Ishikawa (cell line): ENCODE data around the gene FAM163A.

Experiments
- CEBPB ChIP-seq: IDR thresholded peaks from 2 replicates; pipeline ENCODE4 v1.6.1; 2012
- EGR1 ChIP-seq: IDR thresholded peaks from 2 replicates; pipeline ENCODE4 v1.6.1; 2012
- EP300 ChIP-seq: IDR thresholded peaks from 2 replicates; pipeline ENCODE4 v1.6.1; 2012; ENCODE audit warnings: borderline replicate concordance
- FOXM1 ChIP-seq: IDR thresholded peaks from 2 replicates; pipeline ENCODE4 v1.6.1; 2012; ENCODE audit warnings: low read depth, borderline replicate concordance
- NFIC ChIP-seq: IDR thresholded peaks from 2 replicates; pipeline ENCODE4 v1.6.1; 2012
- RAD21 ChIP-seq: IDR thresholded peaks from 2 replicates; pipeline ENCODE4 v1.6.1; 2012; ENCODE audit warnings: low read depth
- REST ChIP-seq: IDR thresholded peaks from 2 replicates; pipeline ENCODE4 v1.6.1; 2012; ENCODE audit warnings: low read depth, mild to moderate bottlenecking
- TAF1 ChIP-seq: IDR thresholded peaks from 2 replicates; pipeline ENCODE4 v1.6.1; 2012; ENCODE audit warnings: low read depth, mild to moderate bottlenecking
- TEAD4 ChIP-seq: IDR thresholded peaks from 2 replicates; pipeline ENCODE4 v1.6.1; 2012
- YY1 ChIP-seq: IDR thresholded peaks from 2 replicates; pipeline ENCODE4 v1.6.1; 2012; ENCODE audit warnings: low read depth
- ZBTB7A ChIP-seq: IDR thresholded peaks from 2 replicates; pipeline ENCODE4 v1.6.1; 2012; ENCODE audit warnings: low read depth
- TF ChIP-seq, protein P1 (sequence below): IDR thresholded peaks from 2 replicates; pipeline ENCODE4 v1.6.1; 2012
- TF ChIP-seq, protein P2 (sequence below): IDR thresholded peaks from 2 replicates; pipeline ENCODE4 v1.6.1; 2012

- no peak for TF ChIP-seq ZBTB7A
- TF ChIP-seq EP300, result no peak
- TF ChIP-seq YY1, result no peak
- TF ChIP-seq TAF1, result no peak
- TF ChIP-seq FOXM1, result no peak
- TF ChIP-seq RAD21, result no peak
- TF ChIP-seq, protein P1, sequence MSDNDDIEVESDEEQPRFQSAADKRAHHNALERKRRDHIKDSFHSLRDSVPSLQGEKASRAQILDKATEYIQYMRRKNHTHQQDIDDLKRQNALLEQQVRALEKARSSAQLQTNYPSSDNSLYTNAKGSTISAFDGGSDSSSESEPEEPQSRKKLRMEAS, result no peak
- no peak for TF ChIP-seq CEBPB
- no peak for TF ChIP-seq NFIC
- TF ChIP-seq, protein P2, sequence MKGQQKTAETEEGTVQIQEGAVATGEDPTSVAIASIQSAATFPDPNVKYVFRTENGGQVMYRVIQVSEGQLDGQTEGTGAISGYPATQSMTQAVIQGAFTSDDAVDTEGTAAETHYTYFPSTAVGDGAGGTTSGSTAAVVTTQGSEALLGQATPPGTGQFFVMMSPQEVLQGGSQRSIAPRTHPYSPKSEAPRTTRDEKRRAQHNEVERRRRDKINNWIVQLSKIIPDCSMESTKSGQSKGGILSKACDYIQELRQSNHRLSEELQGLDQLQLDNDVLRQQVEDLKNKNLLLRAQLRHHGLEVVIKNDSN, result no peak
- no peak for TF ChIP-seq REST
- no peak for TF ChIP-seq EGR1
- TF ChIP-seq TEAD4, result no peak
These were observed 50.2 kb downstream of the FAM163A start for GRCh38 chr1:179793281-179793680.
